HEK293 (cell line): ENCODE data around the gene INPP4B.

Experiments
- CTCF ChIA-PET: fragments of 350-600 bp; formaldehyde crosslinking; extraction: SDS; loops from one replicate; lab custom pipeline; 2021; ENCODE audit warnings: antibody characterized with exemption; lab: Yijun Ruan, JAX
- POLR2A ChIA-PET: fragments of 300-600 bp; formaldehyde crosslinking; extraction: SDS; loops from one replicate; lab custom pipeline; 2020; ENCODE audit warnings: antibody characterized with exemption, inconsistent platforms; lab: Yijun Ruan, JAX
- H3K27ac ChIP-seq: fragments of 200-500 bp; sonication (Bioruptor generic); 2 replicates; pipeline ENCODE4 v1.5.1; 2014; ENCODE audit warnings: low read depth, low read length, control low read depth, inconsistent platforms; ENCODE audit errors: extremely low read depth
- H3K36me3 ChIP-seq, 2 experiments: fragments of 200-500 bp in 1 of 2; sonication (Bioruptor generic) in 1 of 2; 1 replicate in 1 of 2; 2 replicates in 1 of 2; pipeline ENCODE4 v1.5.1; 2014 to 2017; ENCODE audit warnings: inconsistent platforms in 2 of 2, low read length in 2 of 2; ENCODE audit not compliant: control insufficient read depth in 2 of 2, insufficient read depth in 1 of 2
- H3K4me1 ChIP-seq: fragments of 200-500 bp; sonication (Bioruptor generic); 2 replicates; pipeline ENCODE4 v1.5.1; 2014; ENCODE audit warnings: mild to moderate bottlenecking, low read length, inconsistent platforms; ENCODE audit not compliant: control insufficient read depth, insufficient read depth
- H3K4me3 ChIP-seq: 2 replicates; pipeline ENCODE4 v1.5.1; 2011; ENCODE audit warnings: low read depth, mild to moderate bottlenecking, control low read depth, low read length, moderate library complexity
- H3K9me3 ChIP-seq: fragments of 200-500 bp; sonication (Bioruptor generic); 2 replicates; pipeline ENCODE4 v1.5.1; 2014; ENCODE audit warnings: low read depth, low read length, inconsistent platforms; ENCODE audit not compliant: control insufficient read depth, insufficient read depth
- CTCF ChIP-seq: fragments of 450-650 bp; formaldehyde crosslinking; IDR thresholded peaks from 2 replicates; pipeline ENCODE4 v1.5.1; 2016; ENCODE audit warnings: missing biosample characterization, missing genetic modification characterization
- FEZF1 ChIP-seq: fragments of 450-650 bp; formaldehyde crosslinking; IDR thresholded peaks from 2 replicates; pipeline ENCODE4 v1.5.1; 2016; ENCODE audit warnings: missing biosample characterization, missing genetic modification characterization
- GLIS2 ChIP-seq: fragments of 450-650 bp; formaldehyde crosslinking; IDR thresholded peaks from 2 replicates; pipeline ENCODE4 v1.5.1; 2016; ENCODE audit warnings: missing biosample characterization, missing genetic modification characterization
- KLF8 ChIP-seq: fragments of 450-650 bp; formaldehyde crosslinking; IDR thresholded peaks from 2 replicates; pipeline ENCODE4 v1.5.1; 2016; ENCODE audit warnings: missing biosample characterization, missing genetic modification characterization
- MYNN ChIP-seq: fragments of 450-650 bp; formaldehyde crosslinking; IDR thresholded peaks from 2 replicates; pipeline ENCODE4 v1.5.1; 2016; ENCODE audit warnings: missing biosample characterization, missing genetic modification characterization, borderline replicate concordance
- OVOL3 ChIP-seq: fragments of 450-650 bp; formaldehyde crosslinking; IDR thresholded peaks from 2 replicates; pipeline ENCODE4 v1.5.1; 2016; ENCODE audit warnings: missing biosample characterization, missing genetic modification characterization
- ZBTB17 ChIP-seq: fragments of 450-650 bp; formaldehyde crosslinking; IDR thresholded peaks from 2 replicates; pipeline ENCODE4 v1.5.1; 2016; ENCODE audit warnings: missing biosample characterization, missing genetic modification characterization
- ZBTB20 ChIP-seq: fragments of 450-650 bp; formaldehyde crosslinking; IDR thresholded peaks from 2 replicates; pipeline ENCODE4 v1.5.1; 2016; ENCODE audit warnings: missing biosample characterization, missing genetic modification characterization
- ZFP3 ChIP-seq: fragments of 450-650 bp; formaldehyde crosslinking; IDR thresholded peaks from 2 replicates; pipeline ENCODE4 v1.5.1; 2016; ENCODE audit warnings: low read depth, missing biosample characterization, missing genetic modification characterization
- ZFP41 ChIP-seq: fragments of 450-650 bp; formaldehyde crosslinking; IDR thresholded peaks from 2 replicates; pipeline ENCODE4 v1.5.1; 2016; ENCODE audit warnings: missing biosample characterization, missing genetic modification characterization, borderline replicate concordance
- ZNF10 ChIP-seq: fragments of 450-650 bp; formaldehyde crosslinking; IDR thresholded peaks from 2 replicates; pipeline ENCODE4 v1.5.1; 2017; ENCODE audit warnings: missing biosample characterization, missing genetic modification characterization
- ZNF121 ChIP-seq: fragments of 450-650 bp; formaldehyde crosslinking; IDR thresholded peaks from 2 replicates; pipeline ENCODE4 v1.5.1; 2016; ENCODE audit warnings: missing biosample characterization, missing genetic modification characterization
- ZNF26 ChIP-seq: fragments of 450-650 bp; formaldehyde crosslinking; IDR thresholded peaks from 2 replicates; pipeline ENCODE4 v1.5.1; 2016; ENCODE audit warnings: missing biosample characterization, missing genetic modification characterization
- ZNF292 ChIP-seq: fragments of 450-650 bp; formaldehyde crosslinking; IDR thresholded peaks from 2 replicates; pipeline ENCODE4 v1.5.1; 2016; ENCODE audit warnings: low read depth, missing biosample characterization, missing genetic modification characterization, borderline replicate concordance
- ZNF366 ChIP-seq: fragments of 450-650 bp; formaldehyde crosslinking; conservative IDR thresholded peaks from 2 replicates; pipeline ENCODE4 v1.5.1; 2016; ENCODE audit warnings: missing biosample characterization, missing genetic modification characterization
- ZNF404 ChIP-seq: fragments of 450-650 bp; formaldehyde crosslinking; IDR thresholded peaks from 2 replicates; pipeline ENCODE4 v1.5.1; 2017; ENCODE audit warnings: missing biosample characterization, missing genetic modification characterization
- ZNF548 ChIP-seq: fragments of 450-650 bp; formaldehyde crosslinking; IDR thresholded peaks from 2 replicates; pipeline ENCODE4 v1.5.1; 2016; ENCODE audit warnings: missing biosample characterization, missing genetic modification characterization
- ZNF555 ChIP-seq: fragments of 450-650 bp; formaldehyde crosslinking; conservative IDR thresholded peaks from 2 replicates; pipeline ENCODE4 v1.5.1; 2017; ENCODE audit warnings: missing biosample characterization, mild to moderate bottlenecking, missing genetic modification characterization, inconsistent platforms
- ZNF561 ChIP-seq: fragments of 450-650 bp; IDR thresholded peaks from 2 replicates; pipeline ENCODE4 v1.5.1; 2018; ENCODE audit warnings: missing biosample characterization, missing genetic modification characterization, borderline replicate concordance
- ZNF645 ChIP-seq: fragments of 450-650 bp; formaldehyde crosslinking; IDR thresholded peaks from 2 replicates; pipeline ENCODE4; 2016; ENCODE audit warnings: missing biosample characterization, missing genetic modification characterization
- ZNF658 ChIP-seq: fragments of 450-650 bp; formaldehyde crosslinking; IDR thresholded peaks from 2 replicates; pipeline ENCODE4; 2016; ENCODE audit warnings: missing biosample characterization, missing genetic modification characterization
- ZSCAN16 ChIP-seq: fragments of 450-650 bp; formaldehyde crosslinking; IDR thresholded peaks from 2 replicates; pipeline ENCODE4 v1.5.1; 2016; ENCODE audit warnings: missing biosample characterization, missing genetic modification characterization
- TF ChIP-seq, protein P1 (sequence below): fragments of 450-650 bp; formaldehyde crosslinking; IDR thresholded peaks from 2 replicates; pipeline ENCODE4 v1.5.1; 2016; ENCODE audit warnings: missing biosample characterization, missing genetic modification characterization
- TF ChIP-seq, protein P2 (sequence below): fragments of 450-650 bp; formaldehyde crosslinking; IDR thresholded peaks from 2 replicates; pipeline ENCODE4 v1.5.1; 2016; ENCODE audit warnings: missing biosample characterization, missing genetic modification characterization

INPP4B gene

GRCh38 chr4:142097015-142097414 lies 749.1 kb downstream of the INPP4B start (continued):
- no peak for TF ChIP-seq CTCF (tag by site-specific recombination)

GRCh38 chr4:142095886-142096605 lies 750.1 kb downstream of the INPP4B start:
- Histone ChIP-seq H3K27ac (no peak overlapping the region), H3K36me3 (no peaks in the 10 kb centered on the region), H3K4me3 (no peak overlapping the region), H3K4me1 (no peaks in the 10 kb centered on the region), H3K9me3 (no peaks in the 10 kb centered on the region)
- no peak for TF ChIP-seq ZBTB17 (tag by site-specific recombination)
- no peak for TF ChIP-seq GLIS2
- no peak for TF ChIP-seq ZNF366 (tag by site-specific recombination)
- TF ChIP-seq, protein P1, sequence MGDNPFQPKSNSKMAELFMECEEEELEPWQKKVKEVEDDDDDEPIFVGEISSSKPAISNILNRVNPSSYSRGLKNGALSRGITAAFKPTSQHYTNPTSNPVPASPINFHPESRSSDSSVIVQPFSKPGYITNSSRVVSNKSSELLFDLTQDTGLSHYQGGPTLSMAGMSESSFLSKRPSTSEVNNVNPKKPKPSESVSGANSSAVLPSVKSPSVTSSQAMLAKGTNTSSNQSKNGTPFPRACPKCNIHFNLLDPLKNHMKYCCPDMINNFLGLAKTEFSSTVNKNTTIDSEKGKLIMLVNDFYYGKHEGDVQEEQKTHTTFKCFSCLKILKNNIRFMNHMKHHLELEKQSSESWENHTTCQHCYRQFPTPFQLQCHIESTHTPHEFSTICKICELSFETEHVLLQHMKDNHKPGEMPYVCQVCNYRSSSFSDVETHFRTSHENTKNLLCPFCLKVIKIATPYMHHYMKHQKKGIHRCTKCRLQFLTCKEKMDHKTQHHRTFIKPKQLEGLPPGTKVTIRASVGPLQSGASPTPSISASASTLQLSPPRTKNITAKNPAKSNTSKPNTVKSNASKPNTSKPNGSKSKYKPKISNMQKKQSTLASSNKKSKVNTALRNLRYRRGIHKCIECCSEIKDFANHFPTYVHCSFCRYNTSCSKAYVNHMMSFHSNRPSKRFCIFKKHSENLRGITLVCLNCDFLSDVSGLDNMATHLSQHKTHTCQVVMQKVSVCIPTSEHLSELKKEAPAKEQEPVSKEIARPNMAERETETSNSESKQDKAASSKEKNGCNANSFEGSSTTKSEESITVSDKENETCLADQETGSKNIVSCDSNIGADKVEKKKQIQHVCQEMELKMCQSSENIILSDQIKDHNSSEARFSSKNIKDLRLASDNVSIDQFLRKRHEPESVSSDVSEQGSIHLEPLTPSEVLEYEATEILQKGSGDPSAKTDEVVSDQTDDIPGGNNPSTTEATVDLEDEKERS (tag by site-specific recombination): no peak
- TF ChIP-seq FEZF1 (tag by site-specific recombination): no peak
- no peak for TF ChIP-seq ZBTB20 (tag by site-specific recombination)
- TF ChIP-seq ZNF121 (tag by site-specific recombination): no peak
- no peak for TF ChIP-seq ZFP41 (tag by site-specific recombination)
- no peak for TF ChIP-seq ZNF548 (tag by site-specific recombination)
- TF ChIP-seq ZNF561 (tag by site-specific recombination): no peak
- TF ChIP-seq ZNF292: no peak
- TF ChIP-seq ZNF26 (tag by site-specific recombination): no peak
- no peak for TF ChIP-seq ZNF658 (tag by site-specific recombination)
- no peak for TF ChIP-seq MYNN (tag by site-specific recombination)
- no peak for TF ChIP-seq ZNF404
- CTCF ChIA-PET: no interaction called here
- POLR2A ChIA-PET: no interaction called here

- Histone ChIP-seq H3K36me3 (no peaks in the 10 kb centered on the region), H3K27ac (no peak overlapping the region), H3K4me1 (no peaks in the 10 kb centered on the region), H3K9me3 (no peaks in the 10 kb centered on the region), H3K4me3 (no peak overlapping the region)
- ChIA-PET CTCF (interaction anchor here (0.6 kb wide), 1 partner anchor 194 kb away, joined by 3 read pairs; no protein-coding TSS in a partner anchor), POLR2A (no interaction called here)
- TF ChIP-seq ZFP3 (tag by site-specific recombination) (no peak), OVOL3 (tag by site-specific recombination) (no peak), ZNF555 (tag by site-specific recombination) (no peak), ZNF645 (no peak), ZNF10 (tag by site-specific recombination) (no peak), ZSCAN16 (tag by site-specific recombination) (no peak), KLF8 (tag by site-specific recombination) (no peak)
- TF ChIP-seq, protein P2, sequence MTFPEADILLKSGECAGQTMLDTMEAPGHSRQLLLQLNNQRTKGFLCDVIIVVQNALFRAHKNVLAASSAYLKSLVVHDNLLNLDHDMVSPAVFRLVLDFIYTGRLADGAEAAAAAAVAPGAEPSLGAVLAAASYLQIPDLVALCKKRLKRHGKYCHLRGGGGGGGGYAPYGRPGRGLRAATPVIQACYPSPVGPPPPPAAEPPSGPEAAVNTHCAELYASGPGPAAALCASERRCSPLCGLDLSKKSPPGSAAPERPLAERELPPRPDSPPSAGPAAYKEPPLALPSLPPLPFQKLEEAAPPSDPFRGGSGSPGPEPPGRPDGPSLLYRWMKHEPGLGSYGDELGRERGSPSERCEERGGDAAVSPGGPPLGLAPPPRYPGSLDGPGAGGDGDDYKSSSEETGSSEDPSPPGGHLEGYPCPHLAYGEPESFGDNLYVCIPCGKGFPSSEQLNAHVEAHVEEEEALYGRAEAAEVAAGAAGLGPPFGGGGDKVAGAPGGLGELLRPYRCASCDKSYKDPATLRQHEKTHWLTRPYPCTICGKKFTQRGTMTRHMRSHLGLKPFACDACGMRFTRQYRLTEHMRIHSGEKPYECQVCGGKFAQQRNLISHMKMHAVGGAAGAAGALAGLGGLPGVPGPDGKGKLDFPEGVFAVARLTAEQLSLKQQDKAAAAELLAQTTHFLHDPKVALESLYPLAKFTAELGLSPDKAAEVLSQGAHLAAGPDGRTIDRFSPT: no peak
Observed at GRCh38 chr4:142092941-142093340, 753.2 kb downstream of the INPP4B start.
